ENCODE data around the gene CCDC92B. TPM values are rescaled to one million over a fixed set of nuclear protein-coding genes. Genes with fewer than 3 reads are reported as not detected.

The CCDC92B gene
- total RNA-seq, 1 donor from 2014 or later: 0.17 TPM

DNA sequence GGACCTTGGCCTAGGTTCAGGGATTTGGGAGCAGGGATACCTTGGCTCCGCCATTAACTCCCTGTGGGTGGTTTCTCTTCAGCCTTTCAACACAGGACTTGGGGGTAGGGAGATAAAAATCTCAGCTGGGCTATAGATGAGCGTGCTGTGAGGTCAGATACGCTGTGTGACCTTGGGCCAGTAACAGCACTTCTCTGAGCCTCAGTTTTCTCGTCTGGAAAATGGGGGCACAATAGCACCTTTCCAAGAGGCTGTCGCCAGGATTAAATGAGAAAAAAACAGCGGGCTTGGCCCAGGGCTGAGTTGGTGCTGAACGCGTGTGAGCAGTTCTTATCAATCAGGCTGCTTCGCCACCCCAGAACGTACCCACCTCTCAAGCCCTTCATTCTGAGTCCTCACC, 17.6 kb downstream of the CCDC92B start:
- Histone ChIP-seq H3K27ac (no peak overlapping the region), H4K20me1 (ENCODE audit: low read depth) (no peaks in the 10 kb centered on the region), H3K9ac (no peak overlapping the region), H3K4me2 (no peak overlapping the region), H3K4me3 (no peak overlapping the region), H3K4me1 (no peaks in the 10 kb centered on the region), H2AFZ (replicated peaks) (no peak overlapping the region), H3K9me3 (ENCODE audit: low read depth) (no peaks in the 10 kb centered on the region), H3K27me3 (no peaks in the 10 kb centered on the region), H3F3A (ENCODE audit: low read depth) (no peaks in the 10 kb centered on the region), H3K36me3 (no peaks in the 10 kb centered on the region), H3K79me2 (ENCODE audit: low read depth) (no peaks in the 10 kb centered on the region)
- H3K27me3 Mint-ChIP-seq (ENCODE audit: insufficient read depth, low read depth): peaks cover 10% of the 10 kb centered on the region
- no peak overlapping the region for H3K27ac Mint-ChIP-seq
- no peaks in the 10 kb centered on the region for H3K9me3 Mint-ChIP-seq
- no peak for DNase-seq (ENCODE audit: low spot score)
- no peak for TF ChIP-seq EZH2phosphoT487 (IDR thresholded peaks at IDR 0.05)
- TF ChIP-seq EZH2 (IDR thresholded peaks at IDR 0.05): no peak
- TF ChIP-seq, protein P1, sequence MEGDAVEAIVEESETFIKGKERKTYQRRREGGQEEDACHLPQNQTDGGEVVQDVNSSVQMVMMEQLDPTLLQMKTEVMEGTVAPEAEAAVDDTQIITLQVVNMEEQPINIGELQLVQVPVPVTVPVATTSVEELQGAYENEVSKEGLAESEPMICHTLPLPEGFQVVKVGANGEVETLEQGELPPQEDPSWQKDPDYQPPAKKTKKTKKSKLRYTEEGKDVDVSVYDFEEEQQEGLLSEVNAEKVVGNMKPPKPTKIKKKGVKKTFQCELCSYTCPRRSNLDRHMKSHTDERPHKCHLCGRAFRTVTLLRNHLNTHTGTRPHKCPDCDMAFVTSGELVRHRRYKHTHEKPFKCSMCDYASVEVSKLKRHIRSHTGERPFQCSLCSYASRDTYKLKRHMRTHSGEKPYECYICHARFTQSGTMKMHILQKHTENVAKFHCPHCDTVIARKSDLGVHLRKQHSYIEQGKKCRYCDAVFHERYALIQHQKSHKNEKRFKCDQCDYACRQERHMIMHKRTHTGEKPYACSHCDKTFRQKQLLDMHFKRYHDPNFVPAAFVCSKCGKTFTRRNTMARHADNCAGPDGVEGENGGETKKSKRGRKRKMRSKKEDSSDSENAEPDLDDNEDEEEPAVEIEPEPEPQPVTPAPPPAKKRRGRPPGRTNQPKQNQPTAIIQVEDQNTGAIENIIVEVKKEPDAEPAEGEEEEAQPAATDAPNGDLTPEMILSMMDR (IDR thresholded peaks at IDR 0.05): no peak
- no peaks in the 10 kb centered on the region for H3K36me3 Mint-ChIP-seq
- H3K4me1 Mint-ChIP-seq: peaks cover 2% of the 10 kb centered on the region
- no peak overlapping the region for H3K4me3 Mint-ChIP-seq

DNA sequence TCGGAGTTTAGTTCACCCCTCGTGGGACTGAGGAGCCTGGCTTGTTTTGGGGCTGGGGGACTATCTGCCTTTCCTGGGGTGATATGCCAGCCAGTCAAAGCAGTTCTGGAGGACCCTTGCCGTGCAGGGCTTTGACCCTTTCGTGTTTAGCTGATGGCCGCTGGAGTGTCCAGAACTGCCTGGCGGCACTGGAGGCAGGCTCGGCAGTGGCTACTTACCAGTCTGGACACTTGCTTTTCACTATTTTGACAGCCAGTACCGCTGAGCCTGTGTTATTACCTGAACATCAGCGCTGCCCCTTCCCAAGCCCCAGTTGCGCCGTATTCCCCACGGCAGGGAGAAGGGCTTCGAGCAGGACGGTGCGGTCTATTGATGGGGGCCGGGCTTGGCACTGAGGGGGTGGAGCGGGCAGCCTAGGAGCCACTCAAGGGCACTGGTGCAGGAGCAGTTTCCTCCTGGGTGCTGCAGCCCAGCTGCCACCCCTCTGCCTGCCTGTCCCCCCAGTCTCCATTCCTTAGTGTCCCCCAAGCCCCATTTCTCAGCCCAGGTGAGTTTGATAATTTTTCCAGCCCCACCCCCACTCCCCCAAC, 18.6 kb downstream of the CCDC92B start:
- H3K27ac ChIP-seq: no peak overlapping the region
- no peaks in the 10 kb centered on the region for H3K4me1 ChIP-seq
- Mint-ChIP-seq H3K9me3 (no peaks in the 10 kb centered on the region), H3K27me3 (ENCODE audit: insufficient read depth, low read depth) (peaks cover 14% of the 10 kb centered on the region), H3K4me1 (peaks cover 2% of the 10 kb centered on the region), H3K4me3 (no peak overlapping the region), H3K36me3 (no peaks in the 10 kb centered on the region), H3K27ac (no peak overlapping the region)
- TF ChIP-seq EZH2 (IDR thresholded peaks at IDR 0.05): no peak
- TF ChIP-seq, protein P1 (IDR thresholded peaks at IDR 0.05): no peak
- TF ChIP-seq EZH2phosphoT487 (IDR thresholded peaks at IDR 0.05): no peak
- no peaks in the 10 kb centered on the region for H3F3A ChIP-seq (ENCODE audit: low read depth)
- H4K20me1 ChIP-seq (ENCODE audit: low read depth): no peaks in the 10 kb centered on the region
- no peak overlapping the region for H3K4me3 ChIP-seq
- no peak overlapping the region for H3K4me2 ChIP-seq
- no peaks in the 10 kb centered on the region for H3K36me3 ChIP-seq
- peaks cover under 1% of the 10 kb centered on the region for H3K27me3 ChIP-seq
- no peak overlapping the region for H3K9ac ChIP-seq
- H3K79me2 ChIP-seq (ENCODE audit: low read depth): no peaks in the 10 kb centered on the region
- H3K9me3 ChIP-seq (ENCODE audit: low read depth): no peaks in the 10 kb centered on the region
- DNase-seq (ENCODE audit: low spot score): no peak
- H2AFZ ChIP-seq (replicated peaks): no peak overlapping the region

DNA sequence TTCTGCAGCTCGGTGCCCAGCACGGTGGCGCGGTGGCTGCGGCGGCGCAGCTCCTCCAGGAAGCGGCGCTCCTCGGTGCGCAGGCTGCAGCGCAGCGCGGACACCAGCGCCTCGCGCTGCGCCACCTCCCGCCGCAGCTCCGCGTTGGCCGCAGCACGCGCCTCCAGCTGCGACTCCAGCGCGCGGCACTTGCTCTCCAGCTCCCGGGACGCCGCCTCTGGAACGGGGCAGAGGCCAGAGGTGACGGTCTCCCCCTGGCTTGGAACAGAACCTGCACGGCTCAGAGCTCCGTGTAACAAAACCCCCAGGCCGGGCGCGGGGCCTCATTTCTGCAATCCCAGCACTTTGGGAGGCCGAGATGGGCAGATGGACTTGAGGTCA, 24.7 kb downstream of the CCDC92B start:
- H3K9ac ChIP-seq: no peak overlapping the region
- no peak overlapping the region for H3K27ac Mint-ChIP-seq
- H3K36me3 ChIP-seq: no peaks in the 10 kb centered on the region
- H3K36me3 Mint-ChIP-seq: no peaks in the 10 kb centered on the region
- TF ChIP-seq EZH2 (IDR thresholded peaks at IDR 0.05) (peak; percentile 44), EZH2phosphoT487 (IDR thresholded peaks at IDR 0.05) (no peak)
- TF ChIP-seq, protein P1 (IDR thresholded peaks at IDR 0.05): peak; percentile 34
- peaks cover 29% of the 10 kb centered on the region for H3K27me3 ChIP-seq
- peak overlapping the region; percentile 29 for H3K4me3 ChIP-seq
- H3K27ac ChIP-seq: no peak overlapping the region
- no peak overlapping the region for H2AFZ ChIP-seq (replicated peaks)
- H3K4me1 ChIP-seq: peaks cover 3% of the 10 kb centered on the region
- peaks cover 31% of the 10 kb centered on the region for H3K27me3 Mint-ChIP-seq (ENCODE audit: insufficient read depth, low read depth)
- H3K4me1 Mint-ChIP-seq: no peaks in the 10 kb centered on the region
- DNase-seq (ENCODE audit: low spot score): peak; percentile 91
- H4K20me1 ChIP-seq (ENCODE audit: low read depth): peaks cover 5% of the 10 kb centered on the region
- no peaks in the 10 kb centered on the region for H3K9me3 ChIP-seq (ENCODE audit: low read depth)
- H3F3A ChIP-seq (ENCODE audit: low read depth): peaks cover 32% of the 10 kb centered on the region
- H3K79me2 ChIP-seq (ENCODE audit: low read depth): no peaks in the 10 kb centered on the region
- no peaks in the 10 kb centered on the region for H3K9me3 Mint-ChIP-seq
- peak overlapping the region; percentile 74 for H3K4me2 ChIP-seq
- H3K4me3 Mint-ChIP-seq: no peak overlapping the region

Measured in neural progenitor cell (in vitro differentiated cells).